Measurements from ENCODE around the gene SPRTN. TPM values are rescaled to one million over a fixed set of nuclear protein-coding genes. Genes with fewer than 3 reads are reported as not detected.
A peak's percentile ranks its signal among the peaks of the same experiment; 100 is the strongest.

The SPRTN gene
- total and polyA plus RNA-seq, 12 donors: 3.9 to 18.5 (median 11.0) TPM

GRCh38 chr1:231327617-231328016, 10.5 kb upstream of the SPRTN start:
- TF ChIP-seq, protein P1, sequence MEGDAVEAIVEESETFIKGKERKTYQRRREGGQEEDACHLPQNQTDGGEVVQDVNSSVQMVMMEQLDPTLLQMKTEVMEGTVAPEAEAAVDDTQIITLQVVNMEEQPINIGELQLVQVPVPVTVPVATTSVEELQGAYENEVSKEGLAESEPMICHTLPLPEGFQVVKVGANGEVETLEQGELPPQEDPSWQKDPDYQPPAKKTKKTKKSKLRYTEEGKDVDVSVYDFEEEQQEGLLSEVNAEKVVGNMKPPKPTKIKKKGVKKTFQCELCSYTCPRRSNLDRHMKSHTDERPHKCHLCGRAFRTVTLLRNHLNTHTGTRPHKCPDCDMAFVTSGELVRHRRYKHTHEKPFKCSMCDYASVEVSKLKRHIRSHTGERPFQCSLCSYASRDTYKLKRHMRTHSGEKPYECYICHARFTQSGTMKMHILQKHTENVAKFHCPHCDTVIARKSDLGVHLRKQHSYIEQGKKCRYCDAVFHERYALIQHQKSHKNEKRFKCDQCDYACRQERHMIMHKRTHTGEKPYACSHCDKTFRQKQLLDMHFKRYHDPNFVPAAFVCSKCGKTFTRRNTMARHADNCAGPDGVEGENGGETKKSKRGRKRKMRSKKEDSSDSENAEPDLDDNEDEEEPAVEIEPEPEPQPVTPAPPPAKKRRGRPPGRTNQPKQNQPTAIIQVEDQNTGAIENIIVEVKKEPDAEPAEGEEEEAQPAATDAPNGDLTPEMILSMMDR (IDR thresholded peaks at IDR 0.05): no peak
- TF ChIP-seq POLR2A (IDR thresholded peaks at IDR 0.05): no peak
- intact Hi-C loops (cut with DNase I): no loop called here

DNA sequence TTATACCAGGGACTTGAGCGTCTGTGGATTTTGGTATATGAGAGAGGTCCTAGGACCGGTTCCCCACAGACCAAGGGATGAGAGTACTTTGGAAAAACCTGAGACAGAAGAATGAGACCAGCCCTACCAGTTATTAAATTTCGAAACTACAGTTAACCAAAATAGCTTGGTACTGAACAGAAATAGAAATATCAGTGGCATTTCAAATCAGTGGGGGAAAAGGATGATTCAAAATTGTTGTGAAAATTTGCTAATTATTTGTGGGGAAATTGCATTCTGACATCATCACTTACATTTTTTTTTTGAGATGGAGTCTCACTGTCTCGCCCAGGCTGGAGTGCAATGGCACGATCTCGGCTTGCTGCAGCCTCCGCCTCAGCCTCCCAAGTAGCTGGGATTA, 8.6 kb upstream of the SPRTN start:
- Histone ChIP-seq H3K27ac (no peak overlapping the region), H3K27me3 (no peaks in the 10 kb centered on the region), H3K36me3 (replicated peaks in 1 of 2) (no peaks in the 10 kb centered on the region), H3K9me3 (replicated peaks in 1 of 3) (no peaks in the 10 kb centered on the region), H3K4me3 (no peak overlapping the region), H3K4me1 (replicated peaks in 1 of 2) (peaks cover 12 to 19% of the 10 kb centered on the region in 2 donors)
- TF ChIP-seq, protein P1 (IDR thresholded peaks at IDR 0.05): no peak
- no peak for TF ChIP-seq POLR2A (IDR thresholded peaks at IDR 0.05)
- 93 to 96% (median 94%) methylated on average over 7 of the region's 7 CpGs for WGBS, 4 donors
- intact Hi-C loops (cut with DNase I): no loop called here
- no peak for DNase-seq

More at GRCh38 chr1:231327617-231328016, 10.5 kb upstream of the SPRTN start:
- DNase-seq: no peak
- 85 to 90% (median 86%) methylated on average over 5 of the region's 5 CpGs for WGBS, 4 donors
- Histone ChIP-seq H3K9me3 (replicated peaks in 1 of 3) (no peaks in the 10 kb centered on the region), H3K36me3 (replicated peaks in 1 of 2) (no peaks in the 10 kb centered on the region), H3K4me1 (replicated peaks in 1 of 2) (peaks cover 0 to under 1% of the 10 kb centered on the region in 2 donors), H3K27ac (no peak overlapping the region), H3K4me3 (no peak overlapping the region), H3K27me3 (no peaks in the 10 kb centered on the region)

- H3K4me3 ChIP-seq: no peak overlapping the region
- no peaks in the 10 kb centered on the region for H3K9me3 ChIP-seq (replicated peaks in 1 of 3)
- no peaks in the 10 kb centered on the region for H3K36me3 ChIP-seq (replicated peaks in 1 of 2)
- 97 to 100% (median 99%) methylated on average over 1 of the region's 1 CpG for WGBS, 4 donors
- no peak overlapping the region for H3K27ac ChIP-seq
- peaks cover 37 to 43% of the 10 kb centered on the region in 2 donors for H3K4me1 ChIP-seq (replicated peaks in 1 of 2)
- TF ChIP-seq, protein P1 (IDR thresholded peaks at IDR 0.05): no peak
- TF ChIP-seq POLR2A (IDR thresholded peaks at IDR 0.05): no peak
- H3K27me3 ChIP-seq: no peaks in the 10 kb centered on the region
- no peak for DNase-seq
- intact Hi-C loops (cut with DNase I): loop anchor here in 1 of 2 donors (10.0 kb wide), 1 partner anchor 262 kb away; no protein-coding TSS in a partner anchor
Measured at GRCh38 chr1:231332761-231333160, 5.3 kb upstream of the SPRTN start.

GRCh38 chr1:231334079-231334666, 3.9 kb upstream of the SPRTN start:
- TF ChIP-seq, protein P1 (IDR thresholded peaks at IDR 0.05): no peak
- TF ChIP-seq POLR2A (IDR thresholded peaks at IDR 0.05): no peak
- peaks cover 38 to 49% of the 10 kb centered on the region in 2 donors for H3K4me1 ChIP-seq (replicated peaks in 1 of 2)
- H3K4me3 ChIP-seq: peak overlapping the region in 1 of 4 donors; percentile 90
- 55 to 75% (median 73%) methylated on average over 1 of the region's 1 CpG for WGBS, 4 donors
- no peaks in the 10 kb centered on the region for H3K36me3 ChIP-seq (replicated peaks in 1 of 2)
- H3K27ac ChIP-seq: no peak overlapping the region
- DNase-seq: no peak
- no peaks in the 10 kb centered on the region for H3K27me3 ChIP-seq
- intact Hi-C loops (cut with DNase I): loop anchor here in 1 of 2 donors (10.0 kb wide), 1 partner anchor 261 kb away; no protein-coding TSS in a partner anchor
- no peaks in the 10 kb centered on the region for H3K9me3 ChIP-seq (replicated peaks in 1 of 3)

Data from adrenal gland (tissue), 12 donors.